Posterior cingulate gyrus (tissue), 11 donors: Measurements from ENCODE around the gene SDS.
A peak's percentile ranks its signal among the peaks of the same experiment; 100 is the strongest.
"Not testable (repeated sequence)": the region's sequence is repeated elsewhere in the genome, so short reads cannot be mapped to it uniquely, and the experiment has no call there.

Experiments
- DNase-seq, 10 donors: peaks; one replicate each; pipeline versions ENCODE4 v3.0.0 to v3.0.0-alpha.2; 2020 to 2021; ENCODE audit warnings: mixed read lengths in 3 of 10
- intact Hi-C: fragments of 100-400 bp; cut with DNase I; formaldehyde crosslinking; loops from one replicate; pipeline ENCODE4 v1.15.1; 2023

SDS gene

DNA sequence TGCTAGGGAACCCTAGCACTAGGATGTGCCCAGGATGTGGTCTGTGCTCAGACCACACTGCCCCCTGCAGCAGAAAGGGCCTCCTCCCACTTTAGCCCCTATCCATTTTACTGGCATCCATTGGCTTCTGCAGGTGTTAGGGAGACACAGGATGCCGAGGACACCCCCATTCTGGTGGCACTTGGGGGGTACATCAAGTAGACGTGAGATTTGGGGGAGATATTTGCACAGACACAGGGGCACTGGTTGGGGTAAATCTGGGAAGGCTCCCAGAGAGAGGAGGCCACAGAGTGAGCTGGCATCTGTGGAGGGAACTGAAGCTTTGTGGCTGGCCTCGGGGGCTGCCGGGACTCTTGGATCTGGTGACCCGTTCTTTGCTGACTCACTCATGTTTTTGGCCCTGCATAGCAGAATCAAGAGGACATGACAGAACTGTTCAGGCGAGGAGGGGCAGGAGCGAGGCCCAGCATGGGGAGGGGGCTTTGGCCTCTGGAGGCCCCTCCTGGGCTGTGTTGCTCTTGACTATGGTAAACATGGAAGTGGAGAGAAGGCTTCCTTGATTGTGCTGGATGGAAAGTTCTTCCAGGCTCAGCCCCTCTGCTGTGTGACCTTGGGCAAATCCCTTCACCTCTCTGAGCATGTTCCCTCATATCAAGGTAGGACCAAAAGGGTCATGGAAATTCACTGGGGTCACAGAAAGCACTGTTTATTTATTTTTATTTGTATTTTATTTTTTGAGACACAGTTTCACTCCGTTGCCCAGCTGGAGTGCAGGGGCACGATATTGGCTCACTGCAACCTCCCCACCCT is 43.5 kb downstream of the SDS start:
- DNase-seq = peak in 1 of 10 donors; percentile 80
- intact Hi-C loops = no loop called here

DNA sequence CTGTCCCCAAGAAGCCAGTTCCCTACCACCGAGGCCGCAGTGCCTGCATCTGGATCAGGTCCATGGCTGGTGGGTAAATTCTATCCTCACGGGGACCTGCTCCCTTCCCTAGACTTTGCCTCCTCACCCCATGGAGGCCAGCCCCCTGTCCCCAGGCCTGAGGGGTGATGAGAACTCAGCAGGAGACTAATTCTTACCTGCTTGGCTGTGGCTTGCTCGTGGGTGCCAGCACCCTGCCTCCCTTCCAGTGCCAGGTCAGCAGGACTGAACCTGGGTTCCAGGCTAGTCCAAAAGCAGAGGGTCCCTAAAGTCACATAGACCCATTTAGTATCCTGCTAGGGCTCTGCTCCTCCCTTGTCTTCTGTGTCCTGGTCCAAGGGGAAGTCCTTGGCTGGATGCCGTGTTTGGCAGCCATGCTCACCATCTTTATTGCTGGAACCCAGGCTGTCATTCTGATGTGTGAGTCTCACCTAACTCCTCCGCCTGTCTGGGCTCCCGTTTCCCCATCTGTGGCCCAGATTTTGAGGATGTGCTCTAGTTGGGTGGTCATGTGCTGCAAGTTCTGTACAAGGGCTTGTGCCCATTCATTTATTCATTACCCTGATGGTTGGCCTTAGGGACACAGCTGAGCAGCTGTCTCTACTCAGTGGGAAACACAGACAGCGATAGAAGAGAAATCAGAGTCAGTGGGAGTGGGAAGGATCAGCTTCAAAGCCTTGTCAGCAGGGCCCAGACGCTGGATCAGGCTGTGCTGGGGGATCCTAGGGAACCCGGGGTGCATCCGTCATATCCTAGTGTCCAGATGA is 44.4 kb downstream of the SDS start:
- intact Hi-C loops = no loop called here
- peak; percentile 67 to 96 (median 80) for DNase-seq

DNA sequence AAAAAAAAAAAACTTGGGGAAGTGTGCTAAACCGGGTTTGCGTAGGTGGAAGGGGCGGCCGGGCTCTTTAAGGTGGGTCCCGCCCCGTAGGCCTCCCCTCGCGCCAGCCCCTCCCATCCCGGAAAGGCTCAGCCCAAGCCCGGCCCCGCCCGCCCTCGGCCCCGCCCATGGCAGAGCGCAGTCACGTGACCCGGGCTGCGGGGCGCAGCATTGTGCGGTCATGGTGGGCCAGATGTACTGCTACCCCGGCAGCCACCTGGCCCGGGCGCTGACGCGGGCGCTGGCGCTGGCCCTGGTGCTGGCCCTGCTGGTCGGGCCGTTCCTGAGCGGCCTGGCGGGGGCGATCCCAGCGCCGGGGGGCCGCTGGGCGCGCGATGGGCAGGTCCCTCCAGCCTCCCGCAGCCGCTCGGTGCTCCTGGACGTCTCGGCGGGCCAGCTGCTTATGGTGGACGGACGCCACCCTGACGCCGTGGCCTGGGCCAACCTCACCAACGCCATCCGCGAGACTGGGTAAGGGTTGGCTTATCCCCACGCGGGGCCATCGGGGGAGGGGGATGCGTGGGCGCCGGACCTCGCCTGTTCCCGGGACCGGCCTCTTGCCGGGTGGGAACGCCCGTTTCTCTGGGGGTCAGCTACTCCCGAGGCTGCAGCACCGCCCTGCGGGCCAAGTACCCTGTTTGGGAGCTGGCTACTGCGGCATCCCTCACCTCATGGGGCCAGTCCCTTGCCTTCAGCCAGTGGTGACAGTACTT is 45.1 kb downstream of the SDS start, which contains the start of gene PLBD2:
PLBD2 (plus strand) TSS at position 207 of the 752 bp plus-strand sequence; CDS start at position 221, 14 bp downstream.
- intact Hi-C loops = loop anchor here (1.0 kb wide), 1 partner anchor 23 kb away; the partner anchor contains the start of gene SLC8B1
- peak; percentile 88 to 99 (median 94) for DNase-seq

DNA sequence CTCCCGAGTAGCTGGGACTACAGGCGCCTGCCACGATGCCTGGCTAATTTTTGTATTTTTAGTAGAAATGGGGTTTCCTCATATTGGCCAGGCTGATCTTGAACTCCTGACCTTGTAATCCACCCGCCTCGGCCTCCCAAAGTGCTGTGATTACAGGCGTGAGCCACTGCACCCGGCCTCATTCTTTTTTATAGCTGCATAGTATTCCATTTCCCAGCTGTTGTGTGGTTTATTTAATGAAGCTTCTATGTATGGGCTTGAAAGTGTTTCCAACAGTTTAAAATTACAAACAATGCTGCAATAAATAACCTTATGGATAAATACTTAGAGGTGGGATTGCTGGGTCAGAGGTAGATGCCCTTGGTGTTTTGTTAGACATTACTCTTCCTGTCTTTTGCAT is 49.5 kb downstream of the SDS start:
- intact Hi-C loops = not testable (repeated sequence)
- peak in 1 of 10 donors; percentile 20 for DNase-seq

DNA sequence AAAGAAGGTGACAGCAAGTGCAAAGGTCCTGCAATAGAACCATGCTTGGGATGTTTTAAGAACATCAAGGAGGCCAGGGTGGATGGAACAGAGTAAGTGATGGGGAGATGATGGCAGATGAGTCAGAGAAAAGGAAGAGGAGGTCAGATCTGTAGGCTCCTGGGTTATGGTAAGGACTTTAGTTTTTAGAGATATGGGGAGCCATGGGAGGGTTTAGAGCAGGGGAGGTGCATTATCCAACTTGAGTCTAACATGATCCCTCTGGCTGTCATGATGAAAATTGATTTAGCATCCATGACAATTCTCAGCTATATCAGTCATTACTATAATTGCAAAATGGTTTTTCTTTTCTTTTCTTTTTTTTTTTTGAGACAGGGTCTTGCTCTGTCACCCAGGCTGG is 52.6 kb downstream of the SDS start:
- intact Hi-C loops = no loop called here
- no peak for DNase-seq

DNA sequence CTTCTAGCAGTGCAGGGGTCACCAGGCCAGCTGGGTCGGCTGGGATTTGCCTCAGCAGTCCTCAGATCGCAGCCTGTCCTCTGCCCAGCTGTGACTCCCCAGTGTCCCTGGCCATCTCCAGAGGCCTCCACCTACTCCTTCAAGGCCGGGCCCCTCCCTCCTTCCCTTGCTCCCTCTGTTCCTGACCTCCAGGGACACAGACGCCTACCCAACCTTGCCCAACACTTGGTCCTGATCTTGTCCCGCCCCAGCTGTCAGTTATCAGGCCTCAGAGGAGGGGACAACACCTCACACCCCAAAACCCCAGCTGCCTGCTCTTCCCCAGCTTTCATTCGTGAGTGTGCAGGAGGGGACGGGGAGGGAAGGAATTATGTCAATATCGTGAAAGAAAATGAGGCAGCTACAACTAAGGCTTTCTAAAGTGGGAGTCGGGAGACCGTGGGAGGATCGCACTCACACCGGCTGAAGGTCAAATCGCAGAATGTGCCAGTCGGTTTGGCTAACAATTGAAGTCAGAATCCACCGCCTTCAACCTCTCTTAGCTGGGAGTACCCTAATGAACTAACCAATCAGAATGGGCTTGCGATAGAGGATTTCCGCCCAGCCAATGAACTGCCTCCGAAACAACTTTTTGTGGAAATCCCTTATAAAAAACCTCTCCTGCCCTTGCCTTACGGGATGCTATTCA is 54.7 kb downstream of the SDS start:
- intact Hi-C loops = no loop called here
- DNase-seq = peak in 1 of 10 donors; percentile 52

DNA sequence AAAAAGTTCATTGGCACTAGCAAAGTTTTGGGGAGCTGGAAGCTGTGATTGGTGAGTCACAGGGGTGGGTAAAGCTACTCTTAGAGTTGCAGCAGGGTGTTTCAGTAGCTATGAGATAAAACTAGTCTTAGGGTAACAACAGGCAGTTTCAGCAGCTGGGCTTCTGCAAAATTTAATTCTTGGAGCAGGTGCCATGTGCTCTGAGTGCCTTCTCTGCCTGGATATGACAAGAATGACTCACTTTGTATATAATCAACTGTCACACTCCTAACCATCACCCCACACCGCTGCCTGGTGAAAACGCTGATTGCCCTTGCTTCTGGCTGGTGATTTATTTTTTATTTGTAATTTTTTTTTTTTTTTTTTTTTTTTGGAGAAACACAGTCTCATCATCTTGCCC is 55.8 kb downstream of the SDS start:
- peak in 1 of 10 donors; percentile 68 for DNase-seq
- intact Hi-C loops = no loop called here

DNA sequence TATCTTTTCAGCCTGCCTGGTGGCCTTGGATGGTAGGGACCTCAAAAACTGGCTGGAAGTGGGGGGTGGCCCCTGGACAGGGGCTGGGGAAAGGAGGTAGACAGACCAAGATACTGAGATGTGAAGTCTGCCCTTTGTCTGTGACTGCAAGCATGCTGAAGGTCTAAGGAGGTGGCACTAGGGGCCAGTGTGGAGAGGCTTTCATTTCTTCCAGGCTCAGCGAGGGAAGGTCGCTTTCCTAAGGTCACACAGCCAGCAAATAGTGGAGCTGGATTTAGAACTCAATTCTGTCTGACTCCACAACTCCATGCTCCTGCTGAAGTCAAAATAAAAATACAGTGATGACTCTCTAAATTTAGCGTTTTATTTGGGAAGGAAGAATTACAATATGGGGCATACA is 56.6 kb downstream of the SDS start:
- DNase-seq = peak in 1 of 10 donors; percentile 22
- intact Hi-C loops = no loop called here

DNA sequence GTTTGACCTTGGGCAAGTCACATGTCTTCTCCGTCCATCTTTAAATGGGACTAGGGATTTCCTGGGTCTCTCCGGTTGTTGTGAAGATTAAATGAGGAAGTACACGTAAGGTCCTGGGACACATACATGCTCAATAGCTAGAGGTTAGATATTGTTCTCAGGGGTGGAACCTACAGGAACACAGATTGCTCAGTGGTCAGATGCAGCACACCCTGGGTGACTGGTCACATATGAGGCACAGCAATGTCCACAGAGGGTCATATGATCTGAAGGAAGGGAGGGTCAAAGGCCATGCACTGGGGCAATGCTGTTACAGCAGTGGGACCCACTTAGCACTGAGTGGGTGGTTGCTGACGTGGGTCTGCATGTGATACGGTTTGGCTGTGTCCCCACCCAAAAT is 57.3 kb downstream of the SDS start:
- DNase-seq = peak in 2 of 10 donors; percentile 19 to 27
- intact Hi-C loops = no loop called here

DNA sequence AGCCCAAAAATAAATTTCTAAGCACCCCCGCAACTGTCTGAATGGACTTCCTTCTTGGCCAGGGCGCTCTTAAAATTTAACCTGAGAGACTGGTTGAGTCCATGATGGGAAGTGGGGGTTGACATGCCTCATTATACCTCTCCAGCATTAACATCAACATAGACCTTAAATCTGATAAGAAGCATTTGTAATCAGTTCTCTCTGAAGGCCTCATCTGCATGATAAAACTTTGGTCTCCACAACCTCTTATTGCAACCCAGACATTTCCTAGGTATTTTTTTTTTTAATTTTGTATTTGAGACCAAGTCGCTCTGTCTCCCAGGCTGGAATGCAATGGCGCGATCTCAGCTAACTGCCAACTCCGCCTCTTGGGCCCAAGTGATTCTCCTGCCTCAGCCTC is 58.4 kb downstream of the SDS start:
- intact Hi-C loops = no loop called here
- DNase-seq = peak in 1 of 10 donors; percentile 10
